Muscle of leg (tissue), 11 donors: ENCODE data around the gene TTC28. TPM values are rescaled to one million over a fixed set of nuclear protein-coding genes. Genes with fewer than 3 reads are reported as not detected.
"Not testable (repeated sequence)": the region's sequence is repeated elsewhere in the genome, so short reads cannot be mapped to it uniquely, and the experiment has no call there.

ENCODE experiments used
- DNase-seq: peaks from one replicate; pipeline ENCODE4 v3.0.0; 2013
- H3K27ac ChIP-seq: one replicate; pipeline ENCODE4 v1.5.1; 2013; ENCODE audit warnings: mild to moderate bottlenecking, low read length, control low read depth
- H3K27me3 ChIP-seq: one replicate; pipeline ENCODE4 v1.6.1; 2013; ENCODE audit warnings: low read length; ENCODE audit not compliant: control insufficient read depth, insufficient read depth
- H3K36me3 ChIP-seq: one replicate; pipeline ENCODE4 v1.6.1; 2013; ENCODE audit warnings: low read length; ENCODE audit not compliant: control insufficient read depth, insufficient read depth
- H3K4me1 ChIP-seq: one replicate; pipeline ENCODE4 v1.6.1; 2013; ENCODE audit warnings: low read length; ENCODE audit not compliant: control insufficient read depth, insufficient read depth
- H3K4me3 ChIP-seq: one replicate; pipeline ENCODE4 v1.5.1; 2013; ENCODE audit warnings: low read length, control low read depth
- H3K9me3 ChIP-seq: replicated peaks from 2 replicates; pipeline ENCODE4 v1.6.1; 2013; ENCODE audit warnings: low read depth, low read length; ENCODE audit not compliant: control insufficient read depth
- WGBS: methylation state at CpG from one replicate; pipeline ENCODE4 v1.1.5; 2013; ENCODE audit warnings: missing lambda C conversion rate; ENCODE audit not compliant: insufficient coverage; 5-methylcytosine and 5-hydroxymethylcytosine counted together
- polyA plus RNA-seq, 8 donors: library from polyadenylated mRNA; unstranded; fragments of 120-200 nt; gene quantifications; one replicate each; pipeline versions ENCODE4 v1.2.1 to v1.2.3, GENCODE V29; 2013; ENCODE audit warnings: inconsistent platforms in 1 of 8, low replicate concordance in 1 of 8; ENCODE audit not compliant: insufficient read length in 8 of 8, insufficient read depth in 1 of 8
- total RNA-seq: library from RNA; stranded (reverse); fragments of 120-200 nt; gene quantifications from one replicate; pipeline ENCODE4 v1.2.4, GENCODE V29; 2013

The TTC28 gene
- total and polyA plus RNA-seq, 9 donors, result 17.9 to 31.8 (median 24.9) TPM

GRCh38 chr22:28647216-28647615 lies 32.4 kb downstream of the TTC28 start:
- Histone ChIP-seq H3K27me3 (no peaks in the 10 kb centered on the region), H3K4me3 (no peak overlapping the region), H3K27ac (no peak overlapping the region), H3K9me3 (no peaks in the 10 kb centered on the region), H3K36me3 (peaks cover 4% of the 10 kb centered on the region), H3K4me1 (no peaks in the 10 kb centered on the region)
- no CpG with 5 or more reads among the region's 3 CpGs for WGBS
- no peak for DNase-seq

GRCh38 chr22:28639321-28639720 lies 40.3 kb downstream of the TTC28 start:
- no peak overlapping the region for H3K27ac ChIP-seq
- peaks cover 3% of the 10 kb centered on the region for H3K36me3 ChIP-seq
- no peaks in the 10 kb centered on the region for H3K4me1 ChIP-seq
- H3K27me3 ChIP-seq, result no peaks in the 10 kb centered on the region
- H3K4me3 ChIP-seq, result no peak overlapping the region
- DNase-seq, result no peak
- H3K9me3 ChIP-seq, result no peaks in the 10 kb centered on the region
- WGBS, result 80% methylated on average over 1 of the region's 2 CpGs

DNA sequence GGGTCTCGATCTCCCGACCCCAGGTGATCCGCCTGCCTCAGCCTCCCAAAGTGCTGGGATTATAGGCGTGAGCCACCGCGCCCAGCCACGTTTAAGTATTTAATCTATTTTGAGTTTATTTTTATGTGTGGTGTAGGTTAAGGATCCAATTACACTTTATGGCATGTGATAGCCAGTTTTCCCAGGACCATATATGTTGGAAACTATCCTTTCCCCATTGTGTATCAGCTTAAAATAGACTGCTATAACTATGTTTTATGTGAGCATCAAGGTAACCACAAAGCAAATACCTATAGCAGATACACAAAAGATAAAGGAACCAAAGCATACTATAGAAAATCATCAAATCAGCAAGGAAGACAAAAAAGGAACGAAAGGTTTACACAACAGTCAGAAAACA lies 42.4 kb downstream of the TTC28 start:
- no peaks in the 10 kb centered on the region for H3K4me1 ChIP-seq
- no peaks in the 10 kb centered on the region for H3K27me3 ChIP-seq
- WGBS, result 100% methylated on average over 3 of the region's 8 CpGs
- H3K36me3 ChIP-seq, result peaks cover 3% of the 10 kb centered on the region
- DNase-seq, result no peak
- no peak overlapping the region for H3K27ac ChIP-seq
- H3K9me3 ChIP-seq, result no peaks in the 10 kb centered on the region
- no peak overlapping the region for H3K4me3 ChIP-seq

- DNase-seq, result no peak
- WGBS, result 100% methylated on average over 1 of the region's 1 CpG
- no peak overlapping the region for H3K4me3 ChIP-seq
- H3K9me3 ChIP-seq, result no peaks in the 10 kb centered on the region
- no peaks in the 10 kb centered on the region for H3K36me3 ChIP-seq
- no peaks in the 10 kb centered on the region for H3K27me3 ChIP-seq
- H3K4me1 ChIP-seq, result peaks cover 2% of the 10 kb centered on the region
- no peak overlapping the region for H3K27ac ChIP-seq
Measured at GRCh38 chr22:28630177-28630574, 49.5 kb downstream of the TTC28 start.

DNA sequence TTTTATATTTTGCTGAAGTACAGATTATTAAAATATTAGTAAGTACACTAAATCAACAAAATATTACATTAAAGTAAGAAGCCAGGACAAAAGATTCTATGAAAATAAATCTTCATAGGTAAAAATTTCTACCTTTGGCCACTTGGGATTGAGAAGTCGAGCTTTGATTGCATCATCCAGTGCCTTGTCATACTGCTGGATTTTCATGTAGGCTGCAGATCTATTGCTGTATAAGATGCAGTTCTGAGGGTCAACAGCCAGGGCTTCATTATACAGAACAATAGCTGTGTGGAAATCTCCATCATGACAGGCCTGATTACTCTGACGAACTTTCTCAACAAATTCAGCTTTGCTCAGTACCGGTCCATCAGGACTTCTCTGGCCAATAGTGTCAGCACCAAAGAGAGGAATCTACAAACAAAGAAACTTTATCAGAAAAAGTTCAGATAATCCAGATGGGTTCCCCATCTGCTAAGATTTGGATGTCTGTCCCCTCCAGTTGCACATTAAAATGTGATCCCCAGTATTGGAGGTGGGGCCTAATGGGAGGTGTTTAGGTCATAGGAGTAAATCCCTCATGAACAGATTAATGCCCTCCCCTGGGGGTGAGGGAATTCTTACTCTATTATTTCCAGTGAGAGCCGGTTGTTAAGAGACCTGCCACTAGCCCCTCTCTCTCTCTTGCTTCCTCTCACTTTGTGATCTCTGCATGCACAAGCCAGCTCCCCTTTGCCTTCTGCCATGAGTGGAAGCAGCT lies 50.0 kb downstream of the TTC28 start:
- peaks cover 2% of the 10 kb centered on the region for H3K4me1 ChIP-seq
- H3K27me3 ChIP-seq, result no peaks in the 10 kb centered on the region
- no peak overlapping the region for H3K27ac ChIP-seq
- H3K9me3 ChIP-seq, result no peaks in the 10 kb centered on the region
- H3K4me3 ChIP-seq, result no peak overlapping the region
- no peaks in the 10 kb centered on the region for H3K36me3 ChIP-seq
- DNase-seq, result no peak
- WGBS, result 67% methylated on average over 1 of the region's 4 CpGs

GRCh38 chr22:28628766-28629165 lies 50.9 kb downstream of the TTC28 start:
- no peak for DNase-seq
- H3K4me3 ChIP-seq, result no peak overlapping the region
- H3K27ac ChIP-seq, result no peak overlapping the region
- no peaks in the 10 kb centered on the region for H3K27me3 ChIP-seq
- no peaks in the 10 kb centered on the region for H3K36me3 ChIP-seq
- peaks cover 2% of the 10 kb centered on the region for H3K4me1 ChIP-seq
- 86% methylated on average over 1 of the region's 1 CpG for WGBS
- H3K9me3 ChIP-seq, result no peaks in the 10 kb centered on the region

DNA sequence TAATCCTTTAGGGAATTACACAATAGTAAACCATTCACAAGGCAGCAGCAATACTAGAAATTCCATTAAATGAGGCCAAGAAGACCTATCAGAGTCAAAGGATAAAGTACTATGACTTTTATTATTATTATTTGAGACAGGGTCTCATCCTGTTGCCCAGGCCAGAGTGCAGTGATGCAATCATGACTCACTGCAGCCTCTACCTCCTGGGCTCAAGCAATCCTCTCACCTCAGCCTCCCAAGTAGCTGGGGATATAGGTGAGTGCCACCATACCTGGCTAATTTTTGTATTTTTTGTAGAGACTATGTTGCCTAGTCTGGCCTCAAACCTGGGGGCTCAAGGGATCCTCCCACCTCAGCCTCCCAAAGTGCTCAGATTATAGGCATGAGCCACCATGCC lies 51.8 kb downstream of the TTC28 start:
- DNase-seq, result no peak
- H3K4me1 ChIP-seq, result peaks cover 2% of the 10 kb centered on the region
- H3K9me3 ChIP-seq, result no peaks in the 10 kb centered on the region

DNA sequence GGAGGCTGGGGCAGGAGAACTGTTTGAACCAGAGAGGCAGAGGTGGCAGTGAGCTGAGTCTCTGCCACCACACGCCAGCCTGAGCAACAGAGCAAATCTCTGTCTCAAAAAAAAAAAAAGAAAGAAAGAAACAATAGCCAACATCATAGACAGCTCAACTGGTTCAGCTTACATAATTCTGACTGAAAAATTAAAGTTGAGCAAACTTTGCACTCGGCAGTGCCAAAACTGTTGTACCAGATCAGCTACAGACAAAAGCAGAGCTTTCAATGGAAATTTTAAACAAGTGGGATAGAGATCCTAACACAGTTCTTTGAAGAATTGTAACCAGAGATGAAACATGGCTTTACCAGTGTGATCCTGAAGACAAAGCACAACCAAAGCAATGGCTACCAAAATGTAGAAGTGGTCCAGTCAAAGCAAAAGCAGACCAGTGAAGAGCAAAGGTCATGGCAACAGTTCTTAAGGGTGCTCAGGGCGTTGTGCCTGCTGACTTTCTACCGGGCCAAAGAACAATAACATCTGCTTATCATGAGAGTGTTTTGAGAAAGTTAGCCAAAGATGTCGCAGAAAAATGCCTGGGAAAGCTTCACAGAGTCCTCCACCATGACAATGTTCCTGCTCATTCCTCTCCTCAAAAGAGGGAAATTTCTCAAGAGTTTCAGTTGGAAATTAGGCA lies 59.3 kb downstream of the TTC28 start:
- Histone ChIP-seq H3K27me3 (no peaks in the 10 kb centered on the region), H3K36me3 (no peaks in the 10 kb centered on the region), H3K4me1 (no peaks in the 10 kb centered on the region), H3K27ac (no peak overlapping the region), H3K4me3 (no peak overlapping the region), H3K9me3 (no peaks in the 10 kb centered on the region)
- DNase-seq, result no peak
- 100% methylated on average over 1 of the region's 5 CpGs for WGBS

More for the DNA sequence above, 51.8 kb downstream of the TTC28 start:
- no peak overlapping the region for H3K4me3 ChIP-seq
- H3K36me3 ChIP-seq, result no peaks in the 10 kb centered on the region
- H3K27me3 ChIP-seq, result no peaks in the 10 kb centered on the region
- H3K27ac ChIP-seq, result no peak overlapping the region

- Histone ChIP-seq H3K27me3 (no peaks in the 10 kb centered on the region), H3K4me3 (no peak overlapping the region), H3K36me3 (no peaks in the 10 kb centered on the region), H3K9me3 (no peaks in the 10 kb centered on the region), H3K27ac (no peak overlapping the region), H3K4me1 (no peaks in the 10 kb centered on the region)
- WGBS, result no CpG with 5 or more reads among the region's 2 CpGs
- DNase-seq, result no peak
Measured at GRCh38 chr22:28619236-28619635, 60.4 kb downstream of the TTC28 start.

- not testable (repeated sequence) for H3K27ac ChIP-seq, H3K36me3 ChIP-seq, H3K9me3 ChIP-seq, DNase-seq, H3K4me3 ChIP-seq, H3K4me1 ChIP-seq, H3K27me3 ChIP-seq
- no CpG with 5 or more reads among the region's 4 CpGs for WGBS
Measured at GRCh38 chr22:28615423-28615822, 64.2 kb downstream of the TTC28 start.
